GM12892 (cell line): ENCODE results near the gene LDAH.

Experiments
- POLR2A ChIP-seq: IDR thresholded peaks from 2 replicates; pipeline ENCODE4 v1.6.1; 2011; ENCODE audit warnings: low read depth, low read length, control low read depth
- POLR2AphosphoS5 ChIP-seq: IDR thresholded peaks from 2 replicates; pipeline ENCODE4 v1.6.1; 2011; ENCODE audit warnings: low read depth, low read length, control low read depth

DNA sequence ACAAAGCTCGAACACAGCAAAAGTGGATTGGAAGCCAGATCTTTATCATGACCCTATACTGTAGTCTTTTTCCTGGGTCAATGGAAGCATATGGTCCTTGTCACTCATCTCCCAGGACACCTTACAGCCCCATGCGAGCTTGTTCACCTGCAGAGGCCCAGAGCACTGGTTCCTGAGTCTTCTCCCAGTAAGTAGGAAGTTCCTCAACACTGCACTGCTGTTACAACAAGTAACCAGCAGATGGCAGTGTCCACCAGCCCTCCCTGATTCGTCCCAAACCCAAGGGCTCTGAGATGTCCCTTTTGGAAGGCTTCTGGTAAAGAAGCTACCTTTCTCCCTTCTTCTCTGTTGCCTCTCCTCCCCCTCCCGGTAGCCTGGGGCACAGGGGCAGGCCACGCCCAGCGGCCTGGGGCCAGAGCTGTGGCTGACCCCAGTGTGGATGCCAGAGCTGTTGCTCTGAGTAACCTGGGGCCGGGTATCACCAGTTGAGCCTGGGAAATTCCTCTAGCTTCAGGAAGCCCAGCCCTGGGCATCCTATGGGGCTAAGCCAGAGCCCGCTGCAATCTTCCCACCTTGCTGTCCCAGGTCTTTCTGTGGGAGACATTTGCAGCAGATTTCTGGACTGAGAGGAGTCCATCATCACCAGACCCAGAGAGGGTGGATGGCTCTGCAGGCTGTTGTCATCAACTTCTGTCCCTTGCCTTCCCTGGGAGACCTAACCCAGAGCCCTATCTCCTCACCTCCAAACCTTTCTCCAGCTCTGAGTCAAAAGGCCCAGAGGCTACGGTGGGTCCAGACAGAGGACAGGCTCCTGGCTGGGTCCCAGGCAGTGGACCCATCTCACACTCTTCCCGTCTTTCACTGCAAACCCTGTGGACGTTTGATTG lies 161.2 kb downstream of the LDAH start:
- TF ChIP-seq POLR2A = no peak
- no peak for TF ChIP-seq POLR2AphosphoS5
